ENCODE measurements around the gene ARHGEF28.

DNA sequence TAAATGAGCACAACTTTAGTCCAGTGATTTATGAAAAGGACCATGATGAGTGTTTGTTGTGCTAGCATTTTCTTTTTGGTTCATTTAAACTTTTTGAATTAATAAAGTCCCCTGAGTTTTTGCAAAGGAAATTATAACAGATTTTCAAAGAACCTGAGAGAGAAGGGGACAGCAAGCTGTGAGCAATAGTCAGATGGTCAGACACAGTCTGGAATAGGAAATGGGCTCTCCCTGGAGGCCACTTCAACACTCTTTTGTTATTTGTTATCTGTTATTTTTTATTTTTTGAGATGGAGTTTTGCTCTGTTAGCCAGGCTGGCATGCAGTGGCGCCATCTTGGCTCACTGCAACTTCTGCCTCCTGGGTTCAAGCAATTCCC lies 171.1 kb downstream of the ARHGEF28 start:
- TF ChIP-seq CTCF (IDR thresholded peaks at IDR 0.05; ENCODE audit: insufficient read depth, low read depth, low read length) (no peak), EZH2 (IDR thresholded peaks at IDR 0.05; ENCODE audit: insufficient read depth, low read length) (no peak)
